Measurements from ENCODE around the gene PLA2G12A.

DNA sequence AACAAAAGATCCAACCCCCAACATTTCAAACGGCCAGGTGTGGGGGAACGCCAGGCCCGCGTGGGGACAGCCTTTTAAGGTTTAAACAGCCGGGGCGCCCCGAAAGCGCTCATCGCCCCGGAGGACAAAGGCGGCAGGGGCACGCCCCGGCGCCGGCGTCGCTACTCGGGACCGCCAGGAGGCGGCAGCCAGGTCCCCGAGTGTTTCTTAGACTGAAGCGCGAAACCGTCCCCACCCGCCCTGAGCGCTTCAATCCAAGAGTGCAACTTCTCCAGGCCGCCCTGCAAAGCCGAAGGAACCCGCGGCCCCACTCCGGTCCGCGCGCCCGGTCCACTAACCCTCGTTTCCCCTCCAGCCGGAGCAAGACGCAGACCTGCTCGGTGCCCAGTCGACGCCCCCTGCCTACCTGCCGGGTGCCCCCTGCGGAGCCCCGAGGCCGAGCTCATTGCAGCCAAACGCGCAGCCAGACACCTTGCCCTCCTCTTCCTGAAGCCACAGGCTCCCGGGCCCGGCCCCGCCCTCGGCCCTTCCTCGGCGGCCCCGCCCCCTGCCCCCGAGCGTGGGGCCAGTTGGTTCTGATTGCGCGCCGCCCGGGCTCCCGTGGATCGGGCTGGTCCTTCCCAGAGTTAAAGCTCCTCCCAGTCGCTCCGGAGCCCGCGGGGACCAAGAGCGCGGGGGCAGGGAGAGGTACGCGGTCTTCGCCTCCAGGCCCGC is 26.8 kb downstream of the PLA2G12A start, which contains the start of gene CASP6:
- peak; percentile 81 for TF ChIP-seq POLR2A (conservative IDR thresholded peaks at IDR 0.05)
- no peak for TF ChIP-seq MAFK (IDR thresholded peaks at IDR 0.05; ENCODE audit: low read length)
- TF ChIP-seq, protein P1, sequence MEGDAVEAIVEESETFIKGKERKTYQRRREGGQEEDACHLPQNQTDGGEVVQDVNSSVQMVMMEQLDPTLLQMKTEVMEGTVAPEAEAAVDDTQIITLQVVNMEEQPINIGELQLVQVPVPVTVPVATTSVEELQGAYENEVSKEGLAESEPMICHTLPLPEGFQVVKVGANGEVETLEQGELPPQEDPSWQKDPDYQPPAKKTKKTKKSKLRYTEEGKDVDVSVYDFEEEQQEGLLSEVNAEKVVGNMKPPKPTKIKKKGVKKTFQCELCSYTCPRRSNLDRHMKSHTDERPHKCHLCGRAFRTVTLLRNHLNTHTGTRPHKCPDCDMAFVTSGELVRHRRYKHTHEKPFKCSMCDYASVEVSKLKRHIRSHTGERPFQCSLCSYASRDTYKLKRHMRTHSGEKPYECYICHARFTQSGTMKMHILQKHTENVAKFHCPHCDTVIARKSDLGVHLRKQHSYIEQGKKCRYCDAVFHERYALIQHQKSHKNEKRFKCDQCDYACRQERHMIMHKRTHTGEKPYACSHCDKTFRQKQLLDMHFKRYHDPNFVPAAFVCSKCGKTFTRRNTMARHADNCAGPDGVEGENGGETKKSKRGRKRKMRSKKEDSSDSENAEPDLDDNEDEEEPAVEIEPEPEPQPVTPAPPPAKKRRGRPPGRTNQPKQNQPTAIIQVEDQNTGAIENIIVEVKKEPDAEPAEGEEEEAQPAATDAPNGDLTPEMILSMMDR (IDR thresholded peaks at IDR 0.05 in 2 of 3, conservative IDR thresholded peaks at IDR 0.05 in 1 of 3; ENCODE audit: insufficient read depth in 2 of 3, low read depth in 1 of 3, low read length in 3 of 3), result peak; percentile 76 to 86 (median 77)
- TF ChIP-seq, protein P2, sequence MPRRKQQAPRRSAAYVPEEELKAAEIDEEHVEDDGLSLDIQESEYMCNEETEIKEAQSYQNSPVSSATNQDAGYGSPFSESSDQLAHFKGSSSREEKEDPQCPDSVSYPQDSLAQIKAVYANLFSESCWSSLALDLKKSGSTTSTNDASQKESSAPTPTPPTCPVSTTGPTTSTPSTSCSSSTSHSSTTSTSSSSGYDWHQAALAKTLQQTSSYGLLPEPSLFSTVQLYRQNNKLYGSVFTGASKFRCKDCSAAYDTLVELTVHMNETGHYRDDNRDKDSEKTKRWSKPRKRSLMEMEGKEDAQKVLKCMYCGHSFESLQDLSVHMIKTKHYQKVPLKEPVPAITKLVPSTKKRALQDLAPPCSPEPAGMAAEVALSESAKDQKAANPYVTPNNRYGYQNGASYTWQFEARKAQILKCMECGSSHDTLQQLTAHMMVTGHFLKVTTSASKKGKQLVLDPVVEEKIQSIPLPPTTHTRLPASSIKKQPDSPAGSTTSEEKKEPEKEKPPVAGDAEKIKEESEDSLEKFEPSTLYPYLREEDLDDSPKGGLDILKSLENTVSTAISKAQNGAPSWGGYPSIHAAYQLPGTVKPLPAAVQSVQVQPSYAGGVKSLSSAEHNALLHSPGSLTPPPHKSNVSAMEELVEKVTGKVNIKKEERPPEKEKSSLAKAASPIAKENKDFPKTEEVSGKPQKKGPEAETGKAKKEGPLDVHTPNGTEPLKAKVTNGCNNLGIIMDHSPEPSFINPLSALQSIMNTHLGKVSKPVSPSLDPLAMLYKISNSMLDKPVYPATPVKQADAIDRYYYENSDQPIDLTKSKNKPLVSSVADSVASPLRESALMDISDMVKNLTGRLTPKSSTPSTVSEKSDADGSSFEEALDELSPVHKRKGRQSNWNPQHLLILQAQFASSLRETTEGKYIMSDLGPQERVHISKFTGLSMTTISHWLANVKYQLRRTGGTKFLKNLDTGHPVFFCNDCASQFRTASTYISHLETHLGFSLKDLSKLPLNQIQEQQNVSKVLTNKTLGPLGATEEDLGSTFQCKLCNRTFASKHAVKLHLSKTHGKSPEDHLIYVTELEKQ (CRISPR knock-in tag; IDR thresholded peaks at IDR 0.05), result no peak
- TF ChIP-seq, protein P3, sequence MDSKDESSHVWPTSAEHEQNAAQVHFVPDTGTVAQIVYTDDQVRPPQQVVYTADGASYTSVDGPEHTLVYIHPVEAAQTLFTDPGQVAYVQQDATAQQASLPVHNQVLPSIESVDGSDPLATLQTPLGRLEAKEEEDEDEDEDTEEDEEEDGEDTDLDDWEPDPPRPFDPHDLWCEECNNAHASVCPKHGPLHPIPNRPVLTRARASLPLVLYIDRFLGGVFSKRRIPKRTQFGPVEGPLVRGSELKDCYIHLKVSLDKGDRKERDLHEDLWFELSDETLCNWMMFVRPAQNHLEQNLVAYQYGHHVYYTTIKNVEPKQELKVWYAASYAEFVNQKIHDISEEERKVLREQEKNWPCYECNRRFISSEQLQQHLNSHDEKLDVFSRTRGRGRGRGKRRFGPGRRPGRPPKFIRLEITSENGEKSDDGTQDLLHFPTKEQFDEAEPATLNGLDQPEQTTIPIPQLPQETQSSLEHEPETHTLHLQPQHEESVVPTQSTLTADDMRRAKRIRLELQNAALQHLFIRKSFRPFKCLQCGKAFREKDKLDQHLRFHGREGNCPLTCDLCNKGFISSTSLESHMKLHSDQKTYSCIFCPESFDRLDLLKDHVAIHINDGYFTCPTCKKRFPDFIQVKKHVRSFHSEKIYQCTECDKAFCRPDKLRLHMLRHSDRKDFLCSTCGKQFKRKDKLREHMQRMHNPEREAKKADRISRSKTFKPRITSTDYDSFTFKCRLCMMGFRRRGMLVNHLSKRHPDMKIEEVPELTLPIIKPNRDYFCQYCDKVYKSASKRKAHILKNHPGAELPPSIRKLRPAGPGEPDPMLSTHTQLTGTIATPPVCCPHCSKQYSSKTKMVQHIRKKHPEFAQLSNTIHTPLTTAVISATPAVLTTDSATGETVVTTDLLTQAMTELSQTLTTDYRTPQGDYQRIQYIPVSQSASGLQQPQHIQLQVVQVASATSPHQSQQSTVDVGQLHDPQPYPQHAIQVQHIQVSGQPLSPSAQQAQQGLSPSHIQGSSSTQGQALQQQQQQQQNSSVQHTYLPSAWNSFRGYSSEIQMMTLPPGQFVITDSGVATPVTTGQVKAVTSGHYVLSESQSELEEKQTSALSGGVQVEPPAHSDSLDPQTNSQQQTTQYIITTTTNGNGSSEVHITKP (IDR thresholded peaks at IDR 0.05; ENCODE audit: partially characterized antibody), result no peak
- peak; percentile 80 for TF ChIP-seq RB1 (IDR thresholded peaks at IDR 0.05; ENCODE audit: low read depth)

Data from K562 (cell line).